ENCODE data around the gene ZNF774.

The ZNF774 gene

GRCh38 chr15:90351479-90352106 is 491 bp upstream of the ZNF774 start:
- H3K27me3 Mint-ChIP-seq: no peaks in the 10 kb centered on the region
- peak overlapping the region; percentile 76 to 79 for H3K27ac Mint-ChIP-seq
- DNase-seq: no peak
- peaks cover 14% of the 10 kb centered on the region for H3K36me3 Mint-ChIP-seq (ENCODE audit: insufficient read depth)
- H3K4me1 Mint-ChIP-seq (ENCODE audit: low read depth in 2 of 2): peaks cover 11 to 14% of the 10 kb centered on the region in 2 donors
- H3K9me3 Mint-ChIP-seq: no peaks in the 10 kb centered on the region
- ATAC-seq (replicated peaks): peak; percentile 2
- H3K4me3 Mint-ChIP-seq: peak overlapping the region; percentile 90 to 92

GRCh38 chr15:90354986-90355385 is 2.9 kb downstream of the ZNF774 start:
- Mint-ChIP-seq H3K4me3 (no peak overlapping the region), H3K9me3 (no peaks in the 10 kb centered on the region), H3K4me1 (ENCODE audit: low read depth in 2 of 2) (peaks cover 8 to 11% of the 10 kb centered on the region in 2 donors), H3K27ac (no peak overlapping the region), H3K27me3 (no peaks in the 10 kb centered on the region), H3K36me3 (ENCODE audit: insufficient read depth) (peaks cover 14% of the 10 kb centered on the region)
- ATAC-seq (replicated peaks) (no peak), DNase-seq (no peak)

GRCh38 chr15:90358124-90359033 is 6.3 kb downstream of the ZNF774 start:
- Mint-ChIP-seq H3K36me3 (ENCODE audit: insufficient read depth) (peaks cover 3% of the 10 kb centered on the region), H3K4me1 (ENCODE audit: low read depth in 2 of 2) (peaks cover 10 to 16% of the 10 kb centered on the region in 2 donors), H3K9me3 (no peaks in the 10 kb centered on the region), H3K27ac (no peak overlapping the region), H3K27me3 (no peaks in the 10 kb centered on the region), H3K4me3 (no peak overlapping the region)
- ATAC-seq (replicated peaks) (no peak), DNase-seq (no peak)

GRCh38 chr15:90360746-90361145 is 8.7 kb downstream of the ZNF774 start:
- H3K27ac Mint-ChIP-seq: no peak overlapping the region

GRCh38 chr15:90362936-90363212 is 10.8 kb downstream of the ZNF774 start:
- DNase-seq (no peak), ATAC-seq (replicated peaks) (no peak)
- Mint-ChIP-seq H3K27me3 (no peaks in the 10 kb centered on the region), H3K36me3 (ENCODE audit: insufficient read depth) (peaks cover 3% of the 10 kb centered on the region), H3K4me3 (no peak overlapping the region), H3K4me1 (ENCODE audit: low read depth in 2 of 2) (peaks cover 18 to 21% of the 10 kb centered on the region in 2 donors), H3K9me3 (no peaks in the 10 kb centered on the region), H3K27ac (peak overlapping the region in 1 of 2 donors; percentile 51)

More at GRCh38 chr15:90360746-90361145, 8.7 kb downstream of the ZNF774 start:
- H3K9me3 Mint-ChIP-seq: no peaks in the 10 kb centered on the region
- ATAC-seq (replicated peaks): no peak
- H3K27me3 Mint-ChIP-seq: no peaks in the 10 kb centered on the region
- H3K36me3 Mint-ChIP-seq (ENCODE audit: insufficient read depth): peaks cover 3% of the 10 kb centered on the region
- peaks cover 16 to 18% of the 10 kb centered on the region in 2 donors for H3K4me1 Mint-ChIP-seq (ENCODE audit: low read depth in 2 of 2)
- no peak overlapping the region for H3K4me3 Mint-ChIP-seq
- no peak for DNase-seq

- ATAC-seq (replicated peaks): no peak
- no peaks in the 10 kb centered on the region for H3K27me3 Mint-ChIP-seq
- H3K27ac Mint-ChIP-seq: no peak overlapping the region
- peaks cover 18 to 21% of the 10 kb centered on the region in 2 donors for H3K4me1 Mint-ChIP-seq (ENCODE audit: low read depth in 2 of 2)
- no peaks in the 10 kb centered on the region for H3K9me3 Mint-ChIP-seq
- no peak for DNase-seq
- peaks cover 3% of the 10 kb centered on the region for H3K36me3 Mint-ChIP-seq (ENCODE audit: insufficient read depth)
- H3K4me3 Mint-ChIP-seq: no peak overlapping the region
Observed at GRCh38 chr15:90364251-90364650, 12.2 kb downstream of the ZNF774 start.

GRCh38 chr15:90365414-90366055 is 13.5 kb downstream of the ZNF774 start:
- no peak overlapping the region for H3K27ac Mint-ChIP-seq

GRCh38 chr15:90367576-90367975 is 15.5 kb downstream of the ZNF774 start:
- Mint-ChIP-seq H3K4me3 (no peak overlapping the region), H3K4me1 (ENCODE audit: low read depth in 2 of 2) (peaks cover 12 to 13% of the 10 kb centered on the region in 2 donors), H3K27ac (peak overlapping the region in 1 of 2 donors; percentile 3), H3K36me3 (ENCODE audit: insufficient read depth) (no peaks in the 10 kb centered on the region), H3K27me3 (no peaks in the 10 kb centered on the region), H3K9me3 (no peaks in the 10 kb centered on the region)
- DNase-seq (no peak), ATAC-seq (replicated peaks) (no peak)

More at GRCh38 chr15:90365414-90366055, 13.5 kb downstream of the ZNF774 start:
- peaks cover 18 to 21% of the 10 kb centered on the region in 2 donors for H3K4me1 Mint-ChIP-seq (ENCODE audit: low read depth in 2 of 2)
- H3K9me3 Mint-ChIP-seq: no peaks in the 10 kb centered on the region
- H3K4me3 Mint-ChIP-seq: no peak overlapping the region
- no peak for DNase-seq
- peaks cover 3% of the 10 kb centered on the region for H3K36me3 Mint-ChIP-seq (ENCODE audit: insufficient read depth)
- ATAC-seq (replicated peaks): no peak
- H3K27me3 Mint-ChIP-seq: no peaks in the 10 kb centered on the region

- no peaks in the 10 kb centered on the region for H3K9me3 Mint-ChIP-seq
- no peaks in the 10 kb centered on the region for H3K27me3 Mint-ChIP-seq
- DNase-seq (no peak), ATAC-seq (replicated peaks) (no peak)
- no peaks in the 10 kb centered on the region for H3K36me3 Mint-ChIP-seq (ENCODE audit: insufficient read depth)
- H3K4me3 Mint-ChIP-seq: no peak overlapping the region
- peaks cover 25 to 29% of the 10 kb centered on the region in 2 donors for H3K4me1 Mint-ChIP-seq (ENCODE audit: low read depth in 2 of 2)
- no peak overlapping the region for H3K27ac Mint-ChIP-seq
Observed at GRCh38 chr15:90375071-90375470, 23.0 kb downstream of the ZNF774 start.

- no peaks in the 10 kb centered on the region for H3K27me3 Mint-ChIP-seq
- ATAC-seq (replicated peaks) (peak; percentile 99), DNase-seq (peak; percentile 56 to 61 (median 59))
- peak overlapping the region; percentile 71 to 74 for H3K4me3 Mint-ChIP-seq
- peak overlapping the region; percentile 25 to 84 for H3K27ac Mint-ChIP-seq
- H3K9me3 Mint-ChIP-seq: peaks cover 0 to 1% of the 10 kb centered on the region in 2 donors
- H3K4me1 Mint-ChIP-seq (ENCODE audit: low read depth in 2 of 2): peaks cover 25 to 29% of the 10 kb centered on the region in 2 donors
- no peaks in the 10 kb centered on the region for H3K36me3 Mint-ChIP-seq (ENCODE audit: insufficient read depth)
Observed at GRCh38 chr15:90376789-90377188, 24.7 kb downstream of the ZNF774 start.

GRCh38 chr15:90379263-90379662 is 27.2 kb downstream of the ZNF774 start:
- no peak for DNase-seq
- no peak for ATAC-seq (replicated peaks)

GRCh38 chr15:90381515-90381914 is 29.4 kb downstream of the ZNF774 start:
- no peak for DNase-seq
- no peak overlapping the region for H3K4me3 Mint-ChIP-seq
- H3K27ac Mint-ChIP-seq: no peak overlapping the region
- peaks cover 14% of the 10 kb centered on the region in 2 donors for H3K4me1 Mint-ChIP-seq (ENCODE audit: low read depth in 2 of 2)
- H3K27me3 Mint-ChIP-seq: no peaks in the 10 kb centered on the region
- H3K9me3 Mint-ChIP-seq: peaks cover 0 to 1% of the 10 kb centered on the region in 2 donors
- ATAC-seq (replicated peaks): no peak
- H3K36me3 Mint-ChIP-seq (ENCODE audit: insufficient read depth): no peaks in the 10 kb centered on the region

More at GRCh38 chr15:90379263-90379662, 27.2 kb downstream of the ZNF774 start:
- H3K27me3 Mint-ChIP-seq: no peaks in the 10 kb centered on the region
- H3K9me3 Mint-ChIP-seq: peaks cover 0 to 1% of the 10 kb centered on the region in 2 donors
- no peaks in the 10 kb centered on the region for H3K36me3 Mint-ChIP-seq (ENCODE audit: insufficient read depth)
- H3K4me3 Mint-ChIP-seq: no peak overlapping the region
- H3K4me1 Mint-ChIP-seq (ENCODE audit: low read depth in 2 of 2): peaks cover 25 to 28% of the 10 kb centered on the region in 2 donors
- H3K27ac Mint-ChIP-seq: no peak overlapping the region

GRCh38 chr15:90382320-90382719 is 30.2 kb downstream of the ZNF774 start:
- no peak overlapping the region for H3K4me3 Mint-ChIP-seq
- H3K36me3 Mint-ChIP-seq (ENCODE audit: insufficient read depth): peaks cover 4% of the 10 kb centered on the region
- DNase-seq (no peak), ATAC-seq (replicated peaks) (no peak)
- H3K27me3 Mint-ChIP-seq: no peaks in the 10 kb centered on the region
- H3K9me3 Mint-ChIP-seq: peaks cover 0 to 1% of the 10 kb centered on the region in 2 donors
- H3K27ac Mint-ChIP-seq: no peak overlapping the region
- peaks cover 6 to 7% of the 10 kb centered on the region in 2 donors for H3K4me1 Mint-ChIP-seq (ENCODE audit: low read depth in 2 of 2)

Measured in effector memory CD8-positive, alpha-beta T cell (primary cell).